Dermis blood vessel endothelial cell (primary cell): Measurements from ENCODE around the gene USF1. TPM values are rescaled to one million over a fixed set of nuclear protein-coding genes. Genes with fewer than 3 reads are reported as not detected.

Experiments used
- DNase-seq: peaks from one replicate; pipeline ENCODE4 v3.0.0; 2010
- total RNA-seq: library from RNA; depleted of rRNA; stranded (reverse); fragments of >200 nt; gene quantifications from 2 replicates; pipeline ENCODE4 v1.2.3, GENCODE V29; 2014

Gene USF1, protein sequence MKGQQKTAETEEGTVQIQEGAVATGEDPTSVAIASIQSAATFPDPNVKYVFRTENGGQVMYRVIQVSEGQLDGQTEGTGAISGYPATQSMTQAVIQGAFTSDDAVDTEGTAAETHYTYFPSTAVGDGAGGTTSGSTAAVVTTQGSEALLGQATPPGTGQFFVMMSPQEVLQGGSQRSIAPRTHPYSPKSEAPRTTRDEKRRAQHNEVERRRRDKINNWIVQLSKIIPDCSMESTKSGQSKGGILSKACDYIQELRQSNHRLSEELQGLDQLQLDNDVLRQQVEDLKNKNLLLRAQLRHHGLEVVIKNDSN
- 94.3 and 125 TPM in 2 replicates for total RNA-seq

DNA sequence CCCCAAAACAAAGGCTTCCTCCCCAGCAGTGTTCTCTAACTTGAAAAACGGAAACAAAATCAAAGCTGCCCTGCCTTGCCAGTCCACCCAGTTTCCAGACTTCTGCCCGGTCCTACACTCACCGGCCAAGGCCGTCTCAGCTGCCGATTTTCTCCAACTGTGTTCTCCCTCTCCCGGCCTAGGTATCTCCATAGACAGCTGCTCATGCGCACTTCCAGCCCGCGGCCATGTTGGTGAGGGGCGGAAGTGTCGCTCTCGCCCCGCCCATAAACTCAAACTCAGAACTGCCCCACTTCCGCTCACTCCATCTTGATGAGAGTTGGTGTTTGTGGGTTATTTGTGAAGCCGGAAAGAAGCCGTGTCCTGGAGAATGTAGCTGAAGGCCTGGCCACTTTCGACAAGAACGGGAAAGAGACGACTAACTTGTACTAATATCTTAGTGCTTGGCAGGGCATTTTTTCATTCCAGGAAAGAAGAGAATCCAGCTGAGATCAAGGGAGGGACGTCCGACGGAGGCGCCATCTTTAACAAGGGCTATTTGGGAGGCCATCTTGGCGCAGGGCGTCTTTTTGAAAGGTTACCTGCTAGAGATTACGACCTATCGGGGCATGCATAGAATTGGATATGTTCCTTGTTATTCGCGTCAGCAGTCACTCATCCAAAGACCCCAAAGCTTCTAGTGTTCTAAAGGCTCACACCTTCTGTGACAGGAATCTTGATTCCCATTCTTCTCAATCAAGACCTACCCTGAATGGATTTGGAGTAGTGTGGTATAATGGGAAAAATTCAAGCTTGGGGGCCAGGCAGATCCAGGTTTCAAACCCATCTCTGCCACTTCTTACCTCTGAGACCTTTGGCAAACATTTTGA is at the start of gene USF1:
Gene USF1 (minus strand): TSS at position 242 of the 869 bp plus-strand sequence. CDS start 2,702 bp downstream, outside the sequence.
- DNase-seq = peak; percentile 98

DNA sequence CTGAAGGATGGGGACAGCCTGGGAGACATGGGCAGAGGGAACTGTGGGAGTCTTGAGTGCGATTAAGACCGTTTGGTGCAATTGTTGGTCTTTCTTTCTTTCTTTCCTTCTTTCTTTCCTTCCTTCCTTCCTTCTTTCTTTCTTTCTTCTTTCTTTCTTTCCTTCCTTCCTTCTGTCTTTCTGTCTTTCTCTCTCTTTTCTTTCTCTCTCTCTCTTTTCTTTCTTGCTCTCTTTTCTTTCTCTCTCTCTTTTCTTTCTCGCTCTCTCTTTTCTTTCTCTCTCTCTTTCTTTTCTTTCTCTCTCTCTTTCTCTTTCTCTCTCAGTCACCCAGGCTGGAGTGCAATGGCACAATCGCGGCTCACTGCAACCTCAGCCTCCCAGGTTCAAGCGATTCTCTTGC is 49.5 kb upstream of the USF1 start:
- DNase-seq = no peak

DNA sequence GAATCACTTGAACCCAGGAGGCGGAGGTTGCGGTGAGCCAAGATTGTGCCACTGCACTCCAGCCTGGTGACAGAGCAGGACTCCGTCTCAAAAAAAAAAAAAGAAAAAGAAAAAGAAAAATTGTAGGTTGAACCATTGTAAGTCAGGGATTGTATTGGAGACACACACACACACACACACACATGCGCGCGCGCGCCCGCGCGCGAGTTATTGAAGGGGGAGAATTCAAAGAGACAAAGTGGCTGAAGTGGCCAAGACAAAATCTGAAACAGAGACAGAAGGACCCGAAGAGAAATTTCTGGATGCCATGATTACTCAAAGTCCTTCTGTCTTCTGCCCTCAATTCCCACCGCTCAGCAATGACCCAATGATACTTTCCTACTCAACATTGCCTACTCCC is 48.7 kb upstream of the USF1 start:
- DNase-seq = no peak

DNA sequence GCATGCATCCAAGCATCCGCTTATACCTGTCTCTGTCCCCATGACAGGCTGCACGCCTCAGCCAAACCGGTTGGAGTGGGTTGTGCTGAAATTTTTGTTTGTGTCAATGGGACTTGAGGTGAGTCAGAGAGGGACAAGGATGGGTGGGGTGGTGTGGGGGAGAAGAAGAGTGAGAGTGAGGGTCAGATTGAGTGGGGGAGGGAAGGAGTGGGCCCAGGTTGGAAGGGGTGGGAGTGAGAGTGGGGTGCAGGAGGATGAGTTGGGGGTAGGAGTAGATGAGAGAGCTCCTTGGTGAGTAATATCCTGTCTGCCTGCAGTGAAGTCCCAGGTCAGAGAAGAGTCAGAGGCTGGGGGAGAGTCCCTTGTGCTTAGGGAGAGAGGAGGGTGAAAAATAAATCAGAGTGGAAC is 46.8 kb upstream of the USF1 start:
- DNase-seq = no peak

DNA sequence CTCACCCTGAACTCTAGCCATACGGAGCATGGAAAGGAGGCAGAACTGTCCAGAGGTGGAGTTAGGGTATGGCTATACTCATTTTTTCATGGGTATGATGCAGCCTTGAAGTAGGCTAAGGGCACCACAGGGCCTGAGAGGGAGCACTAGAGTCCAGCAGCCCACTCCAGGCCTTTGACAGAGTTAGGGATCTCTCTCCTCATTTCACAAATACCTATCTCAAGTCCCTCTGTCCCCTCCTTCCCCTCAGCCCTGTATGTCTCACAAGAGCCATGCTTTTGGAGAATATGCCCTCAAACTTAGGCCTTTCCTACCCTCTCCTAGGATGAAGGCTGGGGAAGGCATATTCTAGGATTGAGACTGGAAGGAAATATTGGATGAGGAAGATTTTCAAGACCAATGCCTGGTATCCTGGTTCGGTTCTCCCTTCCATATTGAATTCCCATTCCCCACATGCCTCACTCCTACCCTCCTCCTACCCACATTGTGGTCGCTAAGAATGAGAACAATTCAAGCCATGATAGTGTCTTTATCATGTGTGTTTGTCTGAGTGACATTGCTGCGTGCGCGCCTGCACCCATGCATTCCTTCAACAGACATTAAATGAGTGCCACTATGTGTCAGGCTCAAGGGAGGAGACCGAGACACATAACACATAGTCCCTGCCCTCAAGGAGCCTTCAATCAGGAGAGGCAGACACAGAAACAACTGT is 46.2 kb upstream of the USF1 start:
- no peak for DNase-seq

DNA sequence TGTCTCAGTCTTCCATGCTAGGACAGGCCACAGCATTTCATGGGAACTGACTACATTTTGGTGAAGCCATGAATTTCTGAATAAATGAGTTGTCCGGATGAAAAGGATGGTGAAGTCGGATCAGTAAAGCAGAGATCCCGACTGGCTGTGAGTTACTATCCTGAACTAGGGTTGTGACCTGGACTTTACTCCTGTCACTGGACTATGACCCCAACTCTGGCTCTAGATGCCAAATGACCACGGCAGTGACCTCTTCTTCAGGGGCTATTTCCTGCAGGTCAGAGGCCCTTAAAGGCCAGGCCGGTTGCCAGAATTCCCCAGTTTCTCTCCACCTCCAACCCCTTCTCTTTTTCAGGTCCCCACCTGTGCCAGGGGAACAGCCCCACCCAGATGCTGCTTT is 45.3 kb upstream of the USF1 start:
- DNase-seq = no peak

DNA sequence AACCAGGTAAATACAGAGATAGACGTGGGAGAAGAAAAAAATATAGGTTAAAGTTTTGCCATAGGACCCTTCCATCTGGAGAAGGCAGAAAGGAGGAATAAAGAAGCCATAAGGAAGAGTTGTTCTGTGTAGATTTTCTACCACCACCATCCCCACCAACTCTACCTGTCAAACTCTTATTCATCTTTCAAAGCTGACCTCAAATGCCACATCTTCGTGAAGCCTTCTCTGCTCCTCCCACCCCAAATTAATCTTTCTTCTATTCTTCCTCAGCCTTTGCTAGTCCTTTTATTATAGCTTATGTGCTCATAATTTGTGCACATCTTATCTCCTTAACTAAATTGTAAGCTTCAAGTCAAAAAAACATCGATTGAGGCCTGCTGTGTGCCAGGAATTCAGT is 44.8 kb upstream of the USF1 start:
- DNase-seq = no peak

DNA sequence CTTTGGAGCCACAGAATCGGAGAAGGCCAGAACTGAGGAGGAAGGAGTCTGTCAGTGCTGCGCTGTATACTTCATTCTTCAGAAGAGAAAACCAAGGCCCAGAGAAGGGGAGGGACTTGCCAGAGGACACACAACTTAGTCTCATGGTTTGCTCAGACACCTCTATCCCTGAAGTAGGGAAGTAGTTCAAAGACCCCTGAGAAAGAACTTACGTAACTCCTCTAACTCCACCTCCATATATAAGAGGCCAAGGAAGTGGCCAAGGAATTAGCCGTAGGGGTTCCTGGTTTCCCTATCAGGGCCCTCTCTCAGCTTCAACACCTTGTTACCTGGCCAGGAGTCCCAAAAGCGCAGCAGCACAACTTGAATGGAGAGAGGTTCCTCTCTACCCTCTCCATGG is 44.2 kb upstream of the USF1 start:
- no peak for DNase-seq

DNA sequence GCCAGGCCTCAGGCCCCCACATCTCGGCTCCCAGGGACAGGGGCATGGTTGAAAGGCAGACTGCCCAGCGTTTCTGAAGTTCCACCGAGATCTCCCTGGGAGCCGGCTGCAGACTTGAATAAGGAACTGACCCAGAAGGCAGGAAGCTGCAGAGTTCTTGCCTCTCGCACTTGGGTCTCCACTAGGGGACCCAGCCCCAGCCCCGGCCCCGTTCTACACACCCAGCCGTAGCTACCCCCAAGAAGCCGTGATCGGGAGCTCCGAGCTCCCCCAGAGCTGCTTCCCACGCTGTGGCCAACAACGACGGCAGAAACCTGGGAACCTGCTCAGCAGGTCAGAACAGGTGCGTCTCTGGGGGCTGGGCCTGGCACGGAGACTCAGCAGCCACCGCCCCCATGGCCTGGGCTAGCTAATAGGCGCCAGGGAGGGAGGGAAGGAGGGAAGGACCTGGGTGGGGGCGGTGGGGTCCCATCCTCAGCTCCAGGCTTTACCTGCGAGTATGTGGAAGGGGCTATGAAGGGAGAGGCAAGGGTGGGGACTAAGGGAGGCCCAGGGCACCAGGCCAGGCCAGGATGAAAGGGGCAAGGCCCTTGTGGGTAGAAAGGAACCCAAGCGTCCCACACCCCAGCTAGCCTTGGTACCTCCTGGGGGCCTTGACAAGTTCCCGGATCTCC is 43.6 kb upstream of the USF1 start, which contains the start of gene NECTIN4:
Gene NECTIN4 (minus strand): TSS at position 308 of the 674 bp plus-strand sequence. CDS start 262 bp downstream, at position 46.
- no peak for DNase-seq

DNA sequence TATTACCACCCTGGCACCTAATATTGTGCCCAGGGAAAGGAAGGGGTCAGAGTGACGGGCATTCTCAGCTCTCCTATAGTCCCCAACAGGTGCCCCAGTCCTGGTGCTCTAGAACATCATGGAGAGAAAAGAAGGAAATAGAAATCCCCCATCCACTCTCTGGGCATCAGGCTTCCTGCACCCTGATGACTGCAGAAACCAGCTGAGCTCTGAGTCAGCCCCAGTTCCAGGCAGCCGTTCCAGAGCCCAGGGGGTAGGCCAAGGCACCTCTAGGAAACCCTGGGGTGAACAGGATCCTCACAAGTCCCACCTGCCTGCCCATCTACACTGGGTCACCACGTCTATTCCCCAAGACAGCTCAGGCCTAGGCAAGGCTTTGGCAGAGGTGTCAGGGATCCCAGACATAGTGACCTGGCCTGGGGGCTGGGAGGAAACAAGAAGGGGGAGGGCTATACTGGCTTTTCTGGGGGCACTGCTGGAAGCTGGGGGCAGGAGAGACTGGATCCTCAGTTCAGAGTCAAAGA is 42.9 kb upstream of the USF1 start:
- DNase-seq = peak; percentile 18

DNA sequence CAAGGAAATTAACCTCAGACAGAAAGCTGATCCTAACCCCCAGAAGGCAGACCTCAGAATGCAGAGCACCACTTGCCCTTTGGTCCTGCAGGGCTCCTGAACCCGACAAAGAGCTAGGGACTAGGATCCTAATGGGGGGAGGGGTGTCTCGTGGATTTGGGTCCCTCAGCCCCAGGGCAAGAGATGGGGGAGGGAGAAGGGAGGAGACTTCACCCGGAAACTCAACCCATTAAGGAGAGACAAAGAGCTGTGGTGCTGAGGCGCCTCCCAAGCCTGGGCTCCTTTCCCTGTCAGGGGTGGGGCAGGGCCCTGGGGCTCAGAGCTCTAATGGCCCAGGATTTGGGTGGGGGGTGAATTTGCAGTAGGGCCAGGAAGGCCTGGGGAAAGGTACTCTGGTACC is 40.7 kb upstream of the USF1 start:
- no peak for DNase-seq

DNA sequence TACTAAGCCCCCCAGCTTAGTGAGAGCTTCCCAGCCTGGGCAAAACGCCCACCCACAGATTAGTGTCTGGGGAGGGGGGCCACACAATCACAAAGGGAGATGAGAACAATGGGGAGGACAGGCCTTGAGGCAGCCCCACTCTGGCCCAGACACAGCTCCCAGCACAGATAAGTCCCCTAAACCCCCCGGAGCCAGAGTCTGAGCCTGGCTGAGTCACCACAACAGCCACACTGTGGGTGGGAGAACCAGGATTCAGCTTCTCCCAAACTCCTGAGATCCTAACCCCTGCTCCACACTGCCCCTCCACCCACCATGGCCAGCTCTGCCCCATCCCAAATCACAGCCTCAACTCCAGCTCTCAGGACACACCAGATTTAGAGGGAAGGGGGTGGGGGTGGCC is 39.4 kb upstream of the USF1 start:
- no peak for DNase-seq

DNA sequence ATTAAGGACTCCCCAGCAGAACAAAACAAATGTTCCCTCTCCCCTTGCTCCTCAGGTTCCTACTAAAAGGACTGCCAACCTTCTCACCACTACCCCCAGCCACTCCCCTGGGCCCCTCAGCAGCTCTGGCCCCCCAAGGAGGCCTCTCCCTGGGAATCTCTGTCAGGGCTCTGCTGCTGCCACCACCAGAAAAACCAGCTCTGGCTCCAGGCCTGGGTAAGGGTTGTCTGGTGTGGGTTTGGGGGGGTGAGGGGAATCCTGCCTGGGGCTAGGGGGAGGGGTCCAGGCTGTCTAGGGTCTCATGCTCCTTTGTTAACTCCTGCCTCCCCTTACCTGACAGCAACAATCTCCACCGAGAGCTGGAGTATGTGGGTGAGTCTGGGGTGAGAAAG is 38.8 kb upstream of the USF1 start:
- no peak for DNase-seq

DNA sequence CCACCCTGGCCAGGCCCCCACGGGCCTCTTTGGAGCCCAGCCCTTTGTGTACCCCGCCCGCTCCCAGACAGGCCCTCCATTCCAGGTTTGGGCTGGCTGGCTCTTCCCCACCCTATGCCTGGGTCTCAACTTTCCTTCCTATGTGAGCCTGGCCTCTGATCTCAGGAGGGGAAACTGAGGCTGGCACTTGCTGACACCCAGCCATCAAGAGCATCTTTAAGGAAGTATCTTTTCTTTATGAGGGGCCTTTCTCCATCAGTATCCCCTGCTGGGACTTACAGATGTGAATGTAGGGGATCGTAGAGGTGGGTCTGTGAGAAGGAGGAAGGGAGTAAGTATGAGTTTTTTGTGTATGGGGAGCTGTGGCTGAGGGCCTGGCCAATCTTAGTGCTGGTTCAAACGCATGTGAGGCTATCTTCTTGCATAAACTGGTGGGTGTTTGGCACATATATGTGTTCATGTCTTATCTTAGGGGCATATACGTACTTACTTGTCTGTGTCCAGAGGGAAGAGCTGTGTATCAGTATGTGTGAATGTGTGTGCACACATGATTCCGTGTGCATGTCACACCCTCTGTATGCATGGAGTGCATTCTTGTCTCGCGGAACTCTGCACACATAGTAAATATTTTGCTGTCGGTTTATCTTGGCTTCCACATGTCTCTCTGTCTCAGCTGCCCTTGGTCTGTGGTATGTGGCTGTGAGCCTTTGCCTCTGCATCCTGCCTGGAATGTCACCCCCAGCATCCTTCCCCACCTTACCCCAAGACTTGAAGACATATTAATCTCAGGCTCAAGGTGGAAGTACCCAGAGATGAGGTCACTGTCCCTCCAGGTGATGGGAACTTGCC is 38.2 kb upstream of the USF1 start:
- no peak for DNase-seq

DNA sequence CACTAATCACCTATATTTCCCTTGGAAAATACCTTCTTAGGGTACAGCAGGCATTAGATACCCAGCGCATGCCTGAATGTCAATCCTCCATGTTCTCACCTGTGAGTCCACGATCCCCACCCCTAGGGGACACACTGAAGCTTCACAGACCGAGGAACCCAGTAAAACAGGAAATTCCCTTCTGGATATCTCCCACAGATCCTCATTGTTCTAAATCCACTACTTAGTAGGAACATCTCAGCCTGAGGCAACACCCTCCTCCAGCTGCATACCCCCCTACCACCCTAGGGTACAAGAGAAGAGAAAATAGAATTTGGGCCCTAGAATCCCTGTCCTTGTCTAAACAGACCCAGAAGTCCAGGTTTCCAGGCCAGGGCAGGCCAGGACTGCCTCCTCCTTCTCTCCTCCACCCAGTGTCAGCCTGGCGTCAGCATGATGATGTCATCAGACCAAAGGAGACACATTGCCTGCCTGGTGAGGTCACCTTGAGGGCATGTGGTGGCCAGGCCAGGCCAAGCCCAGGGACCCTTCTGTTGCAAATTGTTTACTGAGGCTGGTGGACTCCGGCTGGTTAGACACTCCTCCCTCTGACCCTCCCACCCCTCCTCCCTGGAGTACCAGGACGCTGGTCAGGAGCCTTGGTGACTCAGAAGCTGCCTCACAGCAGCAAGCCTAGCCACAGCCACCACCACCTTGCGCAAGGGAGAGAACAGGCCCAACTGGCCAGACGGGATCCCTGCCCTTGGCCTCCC is 37.4 kb upstream of the USF1 start:
- DNase-seq = peak; percentile 31

DNA sequence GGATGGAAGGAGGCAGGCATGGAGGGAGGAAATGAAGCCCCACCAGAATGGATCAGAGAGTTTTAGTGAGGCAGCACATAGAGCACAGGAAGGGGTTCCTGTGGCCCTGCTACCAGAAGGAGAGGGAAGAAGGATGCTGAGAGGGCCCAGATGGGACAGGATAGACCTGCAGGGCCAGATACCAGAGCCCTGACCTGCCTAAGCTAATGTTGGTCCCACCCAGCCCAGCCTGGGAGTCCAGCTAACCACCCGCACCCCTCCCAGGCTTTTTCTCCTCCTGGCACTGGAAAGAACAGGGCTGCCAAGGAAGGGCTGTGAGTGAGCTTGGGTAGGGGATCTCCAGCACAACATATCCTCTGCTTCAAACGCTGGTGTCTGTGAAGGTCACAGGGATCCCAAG is 36.7 kb upstream of the USF1 start:
- no peak for DNase-seq

DNA sequence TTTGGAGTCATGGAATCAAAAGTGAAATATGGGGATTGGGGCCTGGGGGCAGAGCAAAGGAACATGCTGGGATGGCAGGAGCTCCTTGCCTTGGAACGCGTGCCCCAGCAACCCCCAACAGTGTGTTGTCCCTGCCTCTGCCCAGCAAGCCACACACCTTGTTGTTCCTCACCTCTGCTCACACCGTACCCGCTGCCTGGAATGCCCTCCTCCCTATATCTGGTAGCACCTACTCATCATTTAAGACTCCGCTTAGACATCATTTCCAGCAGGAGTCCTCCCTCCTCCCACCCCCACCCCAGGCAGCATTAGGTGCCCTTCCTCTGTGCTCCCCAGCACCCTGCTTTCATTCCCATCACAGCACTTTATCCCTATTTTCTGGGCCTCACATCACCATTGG is 35.7 kb upstream of the USF1 start:
- no peak for DNase-seq

DNA sequence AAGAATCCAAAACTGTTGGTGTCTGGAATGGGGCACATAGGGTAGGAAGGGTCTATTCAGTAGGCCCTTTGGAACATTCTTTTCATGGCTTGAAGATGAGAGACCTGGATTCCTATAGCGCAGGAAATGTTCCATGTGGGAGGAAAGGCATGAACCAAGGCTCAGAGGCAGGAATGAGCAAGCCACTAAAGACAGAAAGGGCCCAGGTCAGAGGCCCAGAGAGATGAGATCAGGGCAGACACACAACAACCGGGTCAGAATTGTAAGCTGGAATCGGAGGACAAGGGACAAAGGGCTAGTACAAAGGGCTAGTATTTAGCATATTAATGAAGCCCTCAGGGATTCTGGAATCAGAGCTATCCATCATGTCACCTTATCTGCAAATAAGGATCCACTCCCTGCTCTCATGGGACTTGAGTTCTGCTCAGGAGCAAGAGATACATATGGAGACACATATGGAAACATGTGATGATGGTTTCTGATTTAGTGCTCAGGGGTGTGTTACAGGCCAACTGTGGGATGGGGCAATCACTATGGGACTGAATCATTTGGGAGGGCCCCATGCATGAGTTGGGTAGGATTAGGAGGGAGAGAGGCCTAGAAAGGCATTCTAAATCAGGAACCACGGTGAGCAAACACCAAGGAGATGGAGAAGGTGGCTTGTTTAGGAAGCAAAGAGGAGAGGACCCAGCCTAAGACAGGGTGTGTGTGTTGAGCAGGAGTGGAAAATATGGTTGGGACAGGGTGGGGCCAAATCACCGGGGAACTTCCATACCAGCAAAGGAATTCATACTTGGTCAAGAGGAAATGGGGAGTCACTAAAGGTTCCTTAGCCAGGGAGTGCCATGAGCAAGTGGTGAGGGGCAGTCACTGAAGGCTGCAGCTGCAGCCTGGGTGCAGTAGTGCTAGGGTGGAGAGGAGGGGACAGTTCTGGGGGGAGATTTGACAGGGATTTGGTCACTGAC is 34.9 kb upstream of the USF1 start:
- DNase-seq = no peak

DNA sequence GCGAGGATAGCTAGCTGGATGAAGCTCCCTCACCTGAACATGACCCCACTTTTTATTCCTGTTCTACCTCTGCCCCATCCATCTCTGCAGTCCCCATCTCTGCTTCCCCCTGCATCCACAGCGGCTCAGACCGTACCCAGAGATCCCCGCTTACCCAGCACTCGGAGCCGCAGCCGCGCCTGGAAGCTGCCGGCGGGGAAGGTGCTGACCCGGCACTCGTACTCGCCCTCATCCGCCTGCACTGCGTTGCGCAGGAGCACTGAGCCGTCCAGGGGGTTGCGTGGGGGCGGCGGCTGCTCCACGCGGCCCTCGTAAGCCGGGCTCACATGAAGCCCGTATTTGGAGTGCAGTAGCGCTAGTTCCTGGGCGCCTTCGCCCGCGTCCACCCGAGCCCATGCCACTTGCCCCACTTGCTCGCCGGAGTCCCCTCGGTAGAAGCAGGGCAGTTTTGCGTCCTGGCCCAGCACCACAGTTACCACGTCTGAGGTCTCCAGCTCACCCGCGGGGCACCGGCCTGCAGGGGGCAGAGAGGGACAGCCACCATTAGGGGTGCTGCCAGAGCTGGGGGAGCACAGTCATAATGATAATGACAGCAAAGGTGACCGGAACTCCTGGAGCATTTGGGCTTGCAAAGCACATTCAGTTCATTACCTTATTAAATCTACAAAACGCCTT is 33.8 kb upstream of the USF1 start:
- DNase-seq = no peak
